ENCODE measurements around the gene LSM11.
A peak's percentile ranks its signal among the peaks of the same experiment; 100 is the strongest.
"Not testable (repeated sequence)": the region's sequence is repeated elsewhere in the genome, so short reads cannot be mapped to it uniquely, and the experiment has no call there.

The LSM11 gene

GRCh38 chr5:157743163-157744050 lies at the start of gene LSM11:
Gene LSM11 (plus strand): TSS chr5:157743712. CDS start chr5:157743751, 39 bp downstream.
- ChIA-PET CTCF (interaction anchor here (0.6 to 8.3 kb wide), 121 partner anchors 11 to 1389 kb away, joined by 3 to 128 read pairs (median 5); partner anchors contain the start of genes C5orf52, CLINT1, NIPAL4 and SOX30), POLR2A (no interaction called here)
- peak; percentile 100 for TF ChIP-seq CTCF (IDR thresholded peaks at IDR 0.05; ENCODE audit: control extremely low read depth, extremely low read depth, low read depth, missing control alignments)
- peak; percentile 94 for DNase-seq (ENCODE audit: extremely low spot score)

- POLR2A ChIA-PET; DNase-seq (ENCODE audit: extremely low spot score): not testable (repeated sequence)
- CTCF ChIA-PET, result interaction anchor here (0.9 to 1.3 kb wide), 2 partner anchors 12 to 367 kb away, joined by 3 read pairs; no protein-coding TSS in a partner anchor
Observed at GRCh38 chr5:157693816-157694215, 49.7 kb upstream of the LSM11 start.

GRCh38 chr5:157696154-157696553 lies 47.4 kb upstream of the LSM11 start:
- CTCF ChIA-PET, result interaction anchor here (1.2 to 1.9 kb wide), 4 partner anchors 12 to 47 kb away, joined by 3 to 5 read pairs (median 4); partner anchors contain the start of gene LSM11
- DNase-seq (ENCODE audit: extremely low spot score); POLR2A ChIA-PET: not testable (repeated sequence)

GRCh38 chr5:157698674-157699073 lies 44.8 kb upstream of the LSM11 start:
- DNase-seq (ENCODE audit: extremely low spot score); CTCF ChIA-PET; POLR2A ChIA-PET: not testable (repeated sequence)

GRCh38 chr5:157703736-157704135 lies 39.8 kb upstream of the LSM11 start:
- no peak for DNase-seq (ENCODE audit: extremely low spot score)
- CTCF ChIA-PET, result interaction anchor here (1.0 to 1.1 kb wide), 2 partner anchors 13 to 68 kb away, joined by 3 read pairs; no protein-coding TSS in a partner anchor
- no peak for TF ChIP-seq CTCF (IDR thresholded peaks at IDR 0.05; ENCODE audit: control extremely low read depth, extremely low read depth, low read depth, missing control alignments)
- POLR2A ChIA-PET, result no interaction called here

GRCh38 chr5:157708866-157709265 lies 34.6 kb upstream of the LSM11 start:
- ChIA-PET POLR2A (no interaction called here), CTCF (interaction anchor here (1.1 to 4.2 kb wide), 3 partner anchors 9 to 35 kb away, joined by 4 to 27 read pairs (median 7); partner anchors contain the start of gene LSM11)
- TF ChIP-seq CTCF (IDR thresholded peaks at IDR 0.05; ENCODE audit: control extremely low read depth, extremely low read depth, low read depth, missing control alignments), result no peak
- DNase-seq (ENCODE audit: extremely low spot score), result no peak

- DNase-seq (ENCODE audit: extremely low spot score), result no peak
- no peak for TF ChIP-seq CTCF (IDR thresholded peaks at IDR 0.05; ENCODE audit: control extremely low read depth, extremely low read depth, low read depth, missing control alignments)
- ChIA-PET CTCF (interaction anchor here (1.7 to 4.2 kb wide), 2 partner anchors 8 to 34 kb away, joined by 7 to 27 read pairs; partner anchors contain the start of gene LSM11), POLR2A (no interaction called here)
Observed at GRCh38 chr5:157709346-157709745, 34.2 kb upstream of the LSM11 start.

- no peak for TF ChIP-seq CTCF (IDR thresholded peaks at IDR 0.05; ENCODE audit: control extremely low read depth, extremely low read depth, low read depth, missing control alignments)
- POLR2A ChIA-PET, result no interaction called here
- CTCF ChIA-PET, result interaction anchor here (0.9 kb wide), 1 partner anchor 41 kb away, joined by 3 read pairs; no protein-coding TSS in a partner anchor
- no peak for DNase-seq (ENCODE audit: extremely low spot score)
Observed at GRCh38 chr5:157710431-157710830, 33.1 kb upstream of the LSM11 start.

All from GM10248 (cell line).